Adipocyte (in vitro differentiated cells): ENCODE results near the gene TRPM1.

ENCODE experiments used
- DNase-seq: peaks from one replicate; pipeline ENCODE4 v3.0.0-alpha.2; 2015; ENCODE audit warnings: low read depth
- H3K27me3 ChIP-seq: replicated peaks from 2 replicates; pipeline ENCODE4 v1.7.0; 2013; ENCODE audit warnings: mild to moderate bottlenecking, low read length, moderate library complexity; ENCODE audit not compliant: control insufficient read depth, insufficient read depth
- H3K36me3 ChIP-seq: 2 replicates; pipeline ENCODE4 v1.7.0; 2013; ENCODE audit warnings: low read length, mild to moderate bottlenecking, moderate library complexity; ENCODE audit not compliant: control insufficient read depth, insufficient read depth, severe bottlenecking
- H3K4me1 ChIP-seq: 2 replicates; pipeline ENCODE4 v1.7.0; 2013; ENCODE audit warnings: mild to moderate bottlenecking, low read length, moderate library complexity; ENCODE audit not compliant: control insufficient read depth, insufficient read depth
- H3K4me3 ChIP-seq: 2 replicates; pipeline ENCODE4 v1.7.0; 2013; ENCODE audit warnings: mild to moderate bottlenecking, low read length, moderate library complexity
- H3K9ac ChIP-seq: 2 replicates; pipeline ENCODE4 v1.7.0; 2013; ENCODE audit warnings: mild to moderate bottlenecking, low read length, moderate library complexity
- H3K9me3 ChIP-seq: 2 replicates; pipeline ENCODE4 v1.7.0; 2013; ENCODE audit warnings: mild to moderate bottlenecking, low read length, moderate library complexity; ENCODE audit not compliant: control insufficient read depth

The TRPM1 gene

DNA sequence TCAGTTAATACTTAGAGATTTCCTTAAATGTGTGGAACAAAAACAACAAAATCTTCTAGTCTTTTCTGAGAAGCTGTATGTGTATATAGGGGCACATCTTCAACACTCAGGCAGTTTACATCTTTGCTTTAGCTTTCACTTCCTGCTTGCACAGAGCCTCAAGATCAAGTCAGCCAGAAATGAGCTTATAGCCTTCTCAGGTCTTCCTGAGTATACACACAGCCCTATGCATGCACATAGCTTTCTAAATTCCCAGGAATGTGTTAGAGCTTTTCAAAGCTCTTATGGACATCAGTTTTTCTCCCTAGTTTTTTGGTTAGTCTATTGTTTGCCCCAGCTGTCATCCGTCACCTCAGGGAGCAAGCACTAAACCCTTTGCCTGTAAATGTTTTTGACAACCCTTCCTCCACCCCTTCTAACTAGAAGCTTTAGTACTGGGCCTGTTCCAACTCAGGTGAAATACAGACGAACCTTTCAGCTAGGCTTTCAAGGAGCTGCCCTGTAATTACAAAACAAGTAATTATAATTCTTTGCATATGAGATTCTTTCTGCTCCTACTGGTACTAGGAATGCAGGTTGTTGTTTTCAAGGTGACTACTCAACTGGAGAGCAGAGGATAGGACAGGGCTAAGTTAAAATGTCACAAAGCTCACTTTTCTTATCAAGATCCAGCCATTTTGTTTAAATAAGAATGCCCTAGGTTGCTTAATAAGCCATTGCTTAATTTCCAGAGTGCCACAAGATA lies 87.5 kb downstream of the TRPM1 start:
- no peak overlapping the region for H3K4me3 ChIP-seq
- H3K9ac ChIP-seq: no peak overlapping the region

DNA sequence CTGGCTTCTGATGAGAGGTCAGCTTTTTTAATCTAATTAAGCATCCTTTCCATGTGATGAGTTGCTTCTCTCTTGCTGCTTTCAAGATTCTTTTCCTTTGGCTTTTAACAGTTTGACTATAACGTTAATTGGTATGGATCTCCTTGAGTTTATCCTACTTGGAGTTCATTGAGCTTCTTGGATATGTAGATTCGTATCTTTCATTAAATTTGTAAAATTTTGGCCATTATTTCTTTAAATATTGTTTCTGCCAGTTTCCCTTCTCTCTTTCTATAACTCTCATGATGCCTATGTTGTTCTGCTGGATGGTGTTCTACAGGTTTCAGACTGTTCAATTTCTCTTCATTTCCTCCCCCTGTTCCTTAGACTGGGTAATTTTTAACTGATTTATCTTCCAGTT lies 89.1 kb downstream of the TRPM1 start:
- no peaks in the 10 kb centered on the region for H3K4me1 ChIP-seq
- no peak overlapping the region for H3K9ac ChIP-seq
- DNase-seq: no peak
- H3K4me3 ChIP-seq: no peak overlapping the region
- peaks cover 34% of the 10 kb centered on the region for H3K9me3 ChIP-seq
- peaks cover 3% of the 10 kb centered on the region for H3K27me3 ChIP-seq
- no peaks in the 10 kb centered on the region for H3K36me3 ChIP-seq

More for the DNA sequence above, 87.5 kb downstream of the TRPM1 start:
- no peak for DNase-seq
- Histone ChIP-seq H3K36me3 (no peaks in the 10 kb centered on the region), H3K27me3 (no peaks in the 10 kb centered on the region), H3K9me3 (peaks cover 34% of the 10 kb centered on the region), H3K4me1 (no peaks in the 10 kb centered on the region)

DNA sequence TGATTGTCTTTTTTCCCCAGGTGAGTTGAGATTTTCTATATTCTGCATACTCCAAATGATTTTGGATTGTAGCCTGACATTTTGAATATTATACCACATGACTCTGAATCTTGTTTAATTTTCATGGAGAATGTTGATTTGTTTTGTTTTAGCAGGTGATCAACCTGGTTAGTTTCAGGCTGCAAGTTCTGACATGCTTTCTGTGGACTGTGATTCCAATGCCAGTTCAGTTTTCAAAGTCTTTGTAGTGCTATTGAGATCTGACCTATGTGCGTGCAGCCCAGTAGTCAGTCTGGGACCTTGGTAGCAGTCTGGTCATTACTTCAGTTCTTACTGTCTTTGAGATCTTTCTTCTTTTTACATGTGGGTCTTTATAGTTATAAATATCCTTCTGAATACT lies 91.5 kb downstream of the TRPM1 start:
- Histone ChIP-seq H3K9ac (no peak overlapping the region), H3K4me1 (no peaks in the 10 kb centered on the region), H3K9me3 (peaks cover 34% of the 10 kb centered on the region), H3K4me3 (no peak overlapping the region), H3K27me3 (peaks cover 6% of the 10 kb centered on the region), H3K36me3 (no peaks in the 10 kb centered on the region)
- DNase-seq: no peak

DNA sequence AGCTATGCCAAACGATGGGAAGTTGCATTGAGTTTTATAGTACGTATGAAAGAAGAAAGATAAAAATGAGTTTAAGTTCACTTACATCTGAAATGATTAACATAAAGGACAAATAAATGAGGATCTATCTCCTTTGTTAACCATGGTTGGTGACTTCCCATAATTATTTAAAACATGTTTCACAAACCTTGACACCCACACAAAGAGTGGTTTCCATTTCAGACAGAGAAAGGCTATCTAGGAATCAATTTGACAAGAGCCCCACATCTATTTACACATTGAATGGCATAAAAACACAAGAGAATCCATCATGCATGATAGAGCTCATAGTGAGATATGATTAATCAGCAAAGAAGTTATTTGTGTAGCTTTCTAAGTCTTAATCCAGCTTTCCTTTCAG lies 95.9 kb downstream of the TRPM1 start:
- Histone ChIP-seq H3K4me3 (no peak overlapping the region), H3K9ac (no peak overlapping the region), H3K27me3 (peaks cover 28% of the 10 kb centered on the region), H3K36me3 (no peaks in the 10 kb centered on the region), H3K4me1 (peaks cover 2% of the 10 kb centered on the region), H3K9me3 (peaks cover 5% of the 10 kb centered on the region)
- DNase-seq: no peak

DNA sequence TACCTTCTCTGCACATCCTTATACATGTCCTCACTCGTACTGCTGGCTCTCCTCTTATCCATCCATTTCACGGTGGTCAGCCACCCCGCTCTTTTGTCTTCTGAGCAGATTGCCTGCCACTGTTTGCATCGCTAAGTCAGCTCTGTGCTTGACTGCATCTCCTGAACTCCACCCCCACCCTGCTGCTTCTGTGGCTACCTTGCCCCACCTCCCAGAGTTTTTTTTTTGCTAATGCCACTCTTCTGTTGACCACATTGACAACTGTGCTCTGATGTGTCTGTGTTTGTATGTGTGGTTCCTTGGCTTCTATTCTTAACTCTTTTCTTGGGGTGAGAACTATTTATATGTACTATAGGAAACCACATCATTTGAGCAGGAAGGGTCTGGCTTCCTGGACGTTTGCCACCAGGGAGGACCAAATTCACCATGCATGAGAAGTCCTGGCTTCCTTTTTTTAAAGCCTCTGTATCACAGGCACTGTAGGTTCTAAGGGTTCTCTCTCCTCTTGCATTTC lies 97.2 kb downstream of the TRPM1 start:
- DNase-seq: no peak
- no peaks in the 10 kb centered on the region for H3K36me3 ChIP-seq
- H3K4me1 ChIP-seq: peaks cover 2% of the 10 kb centered on the region
- H3K9me3 ChIP-seq: peaks cover 4% of the 10 kb centered on the region
- no peak overlapping the region for H3K4me3 ChIP-seq
- H3K9ac ChIP-seq: no peak overlapping the region
- H3K27me3 ChIP-seq: peaks cover 40% of the 10 kb centered on the region

DNA sequence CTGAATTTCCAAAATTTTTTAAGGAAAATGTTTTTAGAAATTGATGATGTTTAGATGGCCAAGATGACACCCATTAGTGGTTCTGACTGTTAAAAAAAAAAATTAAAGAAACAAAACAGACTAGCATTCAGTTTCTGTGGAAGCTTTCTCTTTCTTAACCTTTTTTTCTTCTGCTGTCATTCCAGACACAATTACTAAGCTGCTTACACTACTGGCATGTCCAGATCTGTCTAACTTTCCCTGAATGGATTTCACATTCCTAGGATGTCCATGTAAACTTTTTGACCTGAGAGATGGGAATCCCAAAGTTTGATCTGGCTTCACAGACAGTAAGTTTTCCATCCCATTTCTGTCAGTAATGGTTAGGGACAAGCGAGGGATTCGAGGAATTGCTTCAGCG lies 99.8 kb downstream of the TRPM1 start:
- Histone ChIP-seq H3K4me1 (peaks cover 2% of the 10 kb centered on the region), H3K27me3 (peaks cover 34% of the 10 kb centered on the region), H3K9me3 (peaks cover 7% of the 10 kb centered on the region), H3K9ac (no peak overlapping the region), H3K36me3 (no peaks in the 10 kb centered on the region), H3K4me3 (no peak overlapping the region)
- DNase-seq: no peak

DNA sequence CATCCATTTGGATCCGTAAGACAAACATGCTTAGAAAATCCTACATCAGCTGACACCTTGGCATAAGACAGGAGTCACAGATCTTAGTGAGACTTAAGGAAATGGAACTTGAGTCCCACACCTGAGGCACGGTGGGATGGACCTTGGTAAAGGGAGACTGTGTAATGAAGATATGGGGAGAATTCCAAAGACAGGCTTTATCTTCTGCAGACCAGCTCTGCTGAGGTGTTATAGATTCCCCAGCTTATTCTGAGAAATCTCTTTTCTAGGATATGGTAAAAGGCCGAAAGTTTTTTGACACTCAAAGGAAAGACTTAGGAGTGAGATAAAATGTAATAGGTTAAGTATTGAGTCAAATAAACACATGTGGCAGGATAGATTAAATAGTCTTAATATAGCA lies 101.8 kb downstream of the TRPM1 start:
- Histone ChIP-seq H3K9me3 (peaks cover 7% of the 10 kb centered on the region), H3K4me3 (no peak overlapping the region), H3K36me3 (no peaks in the 10 kb centered on the region), H3K27me3 (peaks cover 34% of the 10 kb centered on the region), H3K9ac (no peak overlapping the region), H3K4me1 (peaks cover 2% of the 10 kb centered on the region)
- DNase-seq: no peak

DNA sequence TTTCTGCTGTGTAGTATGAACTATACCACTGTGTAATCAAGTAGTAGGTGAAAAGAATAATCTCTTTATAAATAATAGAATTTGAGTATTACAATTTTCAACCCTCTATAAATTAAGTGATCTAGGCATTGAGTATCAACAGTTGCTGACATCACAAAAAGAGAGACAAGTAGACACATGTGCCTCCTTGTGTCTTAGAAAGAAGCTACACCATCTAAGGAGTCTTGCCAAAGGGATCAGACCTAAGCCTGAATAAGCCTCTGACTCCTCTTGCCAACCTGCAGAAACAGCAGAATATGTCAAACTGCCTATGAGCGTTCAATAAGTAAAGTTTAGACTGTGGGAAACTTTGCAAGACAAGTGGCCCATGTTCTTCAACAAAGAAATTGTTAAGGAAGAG lies 104.3 kb downstream of the TRPM1 start:
- H3K9ac ChIP-seq: no peak overlapping the region
- DNase-seq: no peak
- H3K4me1 ChIP-seq: peaks cover 4% of the 10 kb centered on the region
- H3K9me3 ChIP-seq: peaks cover 3% of the 10 kb centered on the region
- H3K36me3 ChIP-seq: no peaks in the 10 kb centered on the region
- no peak overlapping the region for H3K4me3 ChIP-seq
- peaks cover 22% of the 10 kb centered on the region for H3K27me3 ChIP-seq

DNA sequence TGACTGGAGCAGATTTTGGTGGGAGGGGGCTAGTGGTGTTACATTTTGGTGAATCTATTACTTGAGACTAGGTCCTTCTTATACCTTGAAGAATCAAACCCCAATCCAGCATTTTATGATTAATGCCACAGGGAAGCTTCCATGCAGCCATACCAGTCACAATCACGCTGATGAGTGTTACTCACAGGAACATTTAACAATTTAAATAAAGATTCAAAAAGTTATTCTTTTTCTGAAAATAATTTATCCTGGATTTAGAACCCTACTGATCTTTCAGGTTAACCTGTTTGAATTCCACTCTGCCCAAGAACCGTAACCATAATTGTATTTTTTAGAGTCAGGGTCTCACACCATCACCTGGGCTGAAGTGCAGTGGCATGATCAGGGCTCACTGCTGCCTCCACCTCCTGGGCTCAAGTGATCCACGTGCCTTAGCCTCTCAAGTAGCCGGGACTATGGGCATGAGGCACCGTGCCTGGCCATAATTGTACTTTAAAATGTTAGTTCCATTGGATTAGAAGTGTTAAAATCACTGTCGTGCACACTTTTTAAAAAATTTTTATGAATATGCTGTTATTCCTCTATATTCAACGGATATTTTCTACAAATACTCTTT lies 109.2 kb downstream of the TRPM1 start:
- DNase-seq: no peak
- peaks cover 24% of the 10 kb centered on the region for H3K4me1 ChIP-seq
- no peaks in the 10 kb centered on the region for H3K27me3 ChIP-seq
- H3K9ac ChIP-seq: peak overlapping the region; percentile 99
- H3K36me3 ChIP-seq: no peaks in the 10 kb centered on the region
- peak overlapping the region; percentile 99 for H3K4me3 ChIP-seq
- H3K9me3 ChIP-seq: no peaks in the 10 kb centered on the region

DNA sequence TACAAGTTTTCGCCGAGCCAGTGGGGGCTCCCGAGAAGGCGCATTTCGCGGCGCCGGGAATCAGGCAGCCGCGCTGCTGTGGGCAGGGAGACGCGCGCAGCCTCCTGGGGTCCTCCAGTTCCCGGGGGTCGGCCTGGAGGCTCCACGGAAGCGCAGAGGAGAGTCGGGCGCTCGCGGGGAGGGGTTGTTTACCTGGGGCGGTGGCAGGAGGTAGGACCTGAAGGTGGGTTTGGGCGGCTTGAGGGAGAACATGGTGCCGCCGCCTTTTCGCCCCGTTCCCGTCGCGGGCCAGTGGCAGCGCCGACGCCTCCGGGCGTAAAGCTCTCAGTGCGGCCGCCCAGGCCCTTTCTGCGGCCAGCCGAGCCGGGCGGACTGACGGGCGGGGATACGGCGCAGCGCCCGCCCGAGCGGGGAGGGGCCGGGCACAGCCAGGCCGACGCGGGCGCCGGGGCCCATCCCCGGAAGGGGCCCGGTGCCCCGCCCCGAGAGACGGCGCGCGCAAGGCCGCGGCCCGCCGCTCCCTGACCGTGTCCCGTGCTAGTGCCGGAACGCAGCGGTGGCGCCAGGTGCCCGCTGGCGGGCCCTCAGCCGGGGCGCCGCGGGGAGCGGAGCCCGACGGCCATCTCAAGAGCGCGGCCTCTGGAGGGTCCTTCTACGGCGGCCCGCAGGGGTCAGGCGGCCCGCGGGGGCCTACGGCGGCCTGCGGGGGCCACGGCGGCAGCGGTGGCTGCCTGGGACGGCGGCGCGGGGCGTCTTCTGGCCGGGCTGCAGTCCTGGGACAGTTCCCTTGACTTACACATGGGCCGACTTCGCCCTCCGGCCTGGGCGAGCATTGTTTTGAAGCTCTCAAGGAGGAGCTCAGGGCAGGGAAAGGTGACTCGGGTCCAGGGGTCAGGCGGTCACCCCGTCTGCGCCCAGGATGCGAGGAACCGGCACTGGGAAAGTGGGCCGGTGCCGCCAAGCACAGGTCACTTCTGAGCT lies 110.0 kb downstream of the TRPM1 start, which contains the start of gene MTMR10:
TSS of gene MTMR10 (minus strand) at position 374 of the 981 bp plus-strand sequence. CDS start at position 252, 122 bp downstream.
- no peaks in the 10 kb centered on the region for H3K27me3 ChIP-seq
- peak within 1 kb of the TSS; percentile 99 for H3K9ac ChIP-seq
- peak within 1 kb of the TSS; percentile 99 for H3K4me3 ChIP-seq
- peaks cover 24% of the 10 kb centered on the region for H3K4me1 ChIP-seq
- H3K9me3 ChIP-seq: no peaks in the 10 kb centered on the region
- DNase-seq: peak; percentile 87
- H3K36me3 ChIP-seq: peaks cover 5% of the 10 kb centered on the region
